Ascending aorta (tissue), 2 donors: ENCODE results near the gene PPL. TPM values are rescaled to one million over a fixed set of nuclear protein-coding genes. Genes with fewer than 3 reads are reported as not detected.
"Not testable (repeated sequence)": the region's sequence is repeated elsewhere in the genome, so short reads cannot be mapped to it uniquely, and the experiment has no call there.

ENCODE experiments used
- DNase-seq, 2 donors: peaks; one replicate each; pipeline ENCODE4 v3.0.0-alpha.2; 2019; ENCODE audit warnings: low spot score in 2 of 2
- H3K27ac ChIP-seq, 2 donors: fragments of 200-600 bp; sonication (generic); one replicate each; pipeline ENCODE4 v1.5.1; 2016 to 2017; ENCODE audit warnings: mild to moderate bottlenecking in 1 of 2
- H3K27me3 ChIP-seq: fragments of 200-600 bp; sonication (generic); one replicate; pipeline ENCODE4 v1.5.1; 2017
- H3K36me3 ChIP-seq, 2 donors: fragments of 200-600 bp; sonication (generic); one replicate each; pipeline ENCODE4 v1.5.1; 2016
- H3K4me1 ChIP-seq, 2 donors: fragments of 200-600 bp; sonication (generic); one replicate each; pipeline ENCODE4 v1.5.1; 2016 to 2017; ENCODE audit warnings: mild to moderate bottlenecking in 1 of 2
- H3K4me3 ChIP-seq, 2 donors: fragments of 200-600 bp; sonication (generic); one replicate each; pipeline ENCODE4 v1.5.1; 2016 to 2017; ENCODE audit warnings: mild to moderate bottlenecking in 1 of 2
- H3K9me3 ChIP-seq, 2 donors: fragments of 200-600 bp; sonication (generic); one replicate each; pipeline ENCODE4 v1.5.1; 2016
- CTCF ChIP-seq, 3 experiments: fragments of 200-600 bp in 2 of 3; fragments of 450-650 bp in 1 of 3; sonication (generic) in 2 of 3; IDR thresholded peaks; one replicate each; pipeline ENCODE4 v1.5.1; 2016 to 2019; ENCODE audit warnings: antibody characterized with exemption in 3 of 3, mild to moderate bottlenecking in 1 of 3, moderate library complexity in 1 of 3
- intact Hi-C: fragments of 100-400 bp; cut with DNase I; formaldehyde crosslinking; loops from one replicate; pipeline ENCODE4 v1.15.1; 2023
- total RNA-seq: library from RNA; depleted of rRNA; stranded (reverse); fragments of >200 nt; gene quantifications from one replicate; pipeline ENCODE4 v1.1.0, GENCODE V29; 2016

PPL gene
- total RNA-seq, 1 donor from 2014 or later = 25.7 TPM

- Histone ChIP-seq H3K27ac (no peak overlapping the region), H3K4me3 (no peak overlapping the region), H3K27me3 (no peaks in the 10 kb centered on the region), H3K36me3 (no peaks in the 10 kb centered on the region), H3K9me3 (no peaks in the 10 kb centered on the region), H3K4me1 (no peaks in the 10 kb centered on the region)
- TF ChIP-seq CTCF (IDR thresholded peaks at IDR 0.05) = no peak
- intact Hi-C loops = no loop called here
- no peak for DNase-seq
Measured at GRCh38 chr16:4972938-4973587, 36.1 kb upstream of the PPL start.

- Histone ChIP-seq H3K4me3 (no peak overlapping the region), H3K27me3 (no peaks in the 10 kb centered on the region), H3K9me3 (no peaks in the 10 kb centered on the region), H3K36me3 (no peaks in the 10 kb centered on the region), H3K4me1 (no peaks in the 10 kb centered on the region), H3K27ac (no peak overlapping the region)
- no peak for TF ChIP-seq CTCF (IDR thresholded peaks at IDR 0.05)
- intact Hi-C loops = no loop called here
- DNase-seq = no peak
Measured at GRCh38 chr16:4970010-4970409, 33.1 kb upstream of the PPL start.

GRCh38 chr16:4968879-4969483, 32.0 kb upstream of the PPL start:
- no peak overlapping the region for H3K27ac ChIP-seq
- H3K27me3 ChIP-seq = no peaks in the 10 kb centered on the region
- no peaks in the 10 kb centered on the region for H3K9me3 ChIP-seq
- no peak overlapping the region for H3K4me3 ChIP-seq
- no peaks in the 10 kb centered on the region for H3K36me3 ChIP-seq
- H3K4me1 ChIP-seq = no peaks in the 10 kb centered on the region
- no peak for TF ChIP-seq CTCF (IDR thresholded peaks at IDR 0.05)
- DNase-seq = no peak
- intact Hi-C loops = no loop called here

GRCh38 chr16:4968278-4968677, 31.3 kb upstream of the PPL start:
- H3K4me3 ChIP-seq, H3K9me3 ChIP-seq, H3K27me3 ChIP-seq, H3K36me3 ChIP-seq, H3K4me1 ChIP-seq, H3K27ac ChIP-seq, intact Hi-C loops, DNase-seq: not testable (repeated sequence)

GRCh38 chr16:4966736-4967453, 29.9 kb upstream of the PPL start:
- no peak for TF ChIP-seq CTCF (IDR thresholded peaks at IDR 0.05)
- DNase-seq = no peak
- Histone ChIP-seq H3K4me3 (no peak overlapping the region), H3K27ac (no peak overlapping the region), H3K27me3 (no peaks in the 10 kb centered on the region), H3K9me3 (no peaks in the 10 kb centered on the region), H3K36me3 (no peaks in the 10 kb centered on the region), H3K4me1 (no peaks in the 10 kb centered on the region)
- intact Hi-C loops = no loop called here

- H3K36me3 ChIP-seq, H3K4me1 ChIP-seq, H3K27ac ChIP-seq, DNase-seq, intact Hi-C loops, H3K27me3 ChIP-seq, H3K4me3 ChIP-seq, H3K9me3 ChIP-seq: not testable (repeated sequence)
Measured at GRCh38 chr16:4963527-4963926, 26.6 kb upstream of the PPL start.
